OCI-LY1 (cell line): ENCODE results near the gene MYADML2.

ENCODE experiments used
- H2AFZ ChIP-seq: fragments of 200-600 bp; sonication (generic), shearing (Covaris generic); 2 replicates; pipeline ENCODE4 v1.6.0; 2014; ENCODE audit warnings: antibody characterized with exemption, mild to moderate bottlenecking, low read length
- H3F3A ChIP-seq: fragments of 200-600 bp; sonication (generic), shearing (Covaris generic); 2 replicates; pipeline ENCODE4 v1.6.0; 2014; ENCODE audit warnings: mild to moderate bottlenecking, antibody characterized with exemption, low read length, moderate library complexity; ENCODE audit not compliant: insufficient read depth
- H3K27ac ChIP-seq: fragments of 200-600 bp; sonication (generic); 2 replicates; pipeline ENCODE4 v1.5.1; 2014; ENCODE audit warnings: low read length, mixed run types, mild to moderate bottlenecking, low read depth; ENCODE audit not compliant: poor library complexity, severe bottlenecking
- H3K27me3 ChIP-seq: fragments of 200-600 bp; sonication (generic); 2 replicates; pipeline ENCODE4 v1.6.0; 2014; ENCODE audit warnings: antibody characterized with exemption, mild to moderate bottlenecking, low read length, moderate library complexity; ENCODE audit not compliant: insufficient read depth
- H3K36me3 ChIP-seq: fragments of 200-600 bp; sonication (generic); 2 replicates; pipeline ENCODE4 v1.6.1; 2014; ENCODE audit warnings: mild to moderate bottlenecking, antibody characterized with exemption, low read length, moderate library complexity, mixed read lengths; ENCODE audit not compliant: insufficient read depth
- H3K4me1 ChIP-seq: fragments of 200-600 bp; sonication (generic); 2 replicates; pipeline ENCODE4 v1.5.1; 2014; ENCODE audit warnings: mild to moderate bottlenecking, low read length, moderate library complexity; ENCODE audit not compliant: insufficient read depth, severe bottlenecking
- H3K4me2 ChIP-seq: fragments of 200-600 bp; sonication (generic), shearing (Covaris generic); 2 replicates; pipeline ENCODE4 v1.6.1; 2014; ENCODE audit warnings: low read length
- H3K4me3 ChIP-seq: fragments of 200-600 bp; sonication (generic); 2 replicates; pipeline ENCODE4 v1.5.1; 2014; ENCODE audit warnings: low read length, low read depth, mild to moderate bottlenecking, mixed read lengths; ENCODE audit not compliant: poor library complexity, severe bottlenecking
- H3K79me2 ChIP-seq: fragments of 200-600 bp; shearing (Covaris generic); 2 replicates; pipeline ENCODE4 v1.6.1; 2016; ENCODE audit warnings: mixed run types, low read length, mixed read lengths; ENCODE audit not compliant: insufficient read depth
- H3K9ac ChIP-seq: fragments of 200-600 bp; sonication (generic), shearing (Covaris generic); 2 replicates; pipeline ENCODE4 v1.6.1; 2014; ENCODE audit warnings: mild to moderate bottlenecking, low read length, mixed read lengths
- H3K9me2 ChIP-seq: fragments of 200-600 bp; sonication (generic), shearing (Covaris generic); 2 replicates; pipeline ENCODE4 v1.6.1; 2014; ENCODE audit warnings: low read depth, mild to moderate bottlenecking, low read length, mixed read lengths
- H3K9me3 ChIP-seq: fragments of 200-600 bp; shearing (Covaris generic); 2 replicates; pipeline ENCODE4 v1.6.1; 2014; ENCODE audit warnings: low read length, mixed read lengths
- H4K20me1 ChIP-seq: fragments of 200-600 bp; sonication (generic), shearing (Covaris generic); 2 replicates; pipeline ENCODE4 v1.6.0; 2016; ENCODE audit warnings: mild to moderate bottlenecking, low read length; ENCODE audit not compliant: insufficient read depth
- CTCF ChIP-seq: fragments of 200-600 bp; sonication (generic), shearing (Covaris generic); IDR thresholded peaks from 2 replicates; pipeline ENCODE4 v1.5.1; 2017; ENCODE audit warnings: mild to moderate bottlenecking, antibody characterized with exemption, low read length, moderate library complexity, mixed read lengths
- EZH2 ChIP-seq: fragments of 200-600 bp; sonication (generic), shearing (Covaris generic); IDR thresholded peaks from 2 replicates; pipeline ENCODE4 v1.8.0; 2017; ENCODE audit warnings: borderline replicate concordance, mixed run types, mild to moderate bottlenecking, antibody characterized with exemption, low read length, moderate library complexity, mixed read lengths

Gene MYADML2, protein sequence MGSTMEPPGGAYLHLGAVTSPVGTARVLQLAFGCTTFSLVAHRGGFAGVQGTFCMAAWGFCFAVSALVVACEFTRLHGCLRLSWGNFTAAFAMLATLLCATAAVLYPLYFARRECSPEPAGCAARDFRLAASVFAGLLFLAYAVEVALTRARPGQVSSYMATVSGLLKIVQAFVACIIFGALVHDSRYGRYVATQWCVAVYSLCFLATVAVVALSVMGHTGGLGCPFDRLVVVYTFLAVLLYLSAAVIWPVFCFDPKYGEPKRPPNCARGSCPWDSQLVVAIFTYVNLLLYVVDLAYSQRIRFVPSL

GRCh38 chr17:81947189-81947588 is at the start of gene MYADML2:
Gene MYADML2 (minus strand): TSS chr17:81947233. CDS start chr17:81941741, 5,492 bp downstream.
- Histone ChIP-seq H3K4me3 (no peak within 1 kb of the TSS), H3K27ac (no peak within 1 kb of the TSS), H3K9ac (no peak within 1 kb of the TSS), H3K9me2 (no peaks in the 10 kb centered on the region), H3K36me3 (no peaks in the 10 kb centered on the region), H3K9me3 (no peaks in the 10 kb centered on the region), H3K4me2 (no peak within 1 kb of the TSS), H4K20me1 (no peaks in the 10 kb centered on the region), H3K4me1 (no peaks in the 10 kb centered on the region), H3K79me2 (no peaks in the 10 kb centered on the region), H2AFZ (no peak within 1 kb of the TSS), H3F3A (no peaks in the 10 kb centered on the region), H3K27me3 (peaks cover 6% of the 10 kb centered on the region; the same call in 1 of the 2 replicates)
- TF ChIP-seq CTCF (no peak), EZH2 (no peak)

DNA sequence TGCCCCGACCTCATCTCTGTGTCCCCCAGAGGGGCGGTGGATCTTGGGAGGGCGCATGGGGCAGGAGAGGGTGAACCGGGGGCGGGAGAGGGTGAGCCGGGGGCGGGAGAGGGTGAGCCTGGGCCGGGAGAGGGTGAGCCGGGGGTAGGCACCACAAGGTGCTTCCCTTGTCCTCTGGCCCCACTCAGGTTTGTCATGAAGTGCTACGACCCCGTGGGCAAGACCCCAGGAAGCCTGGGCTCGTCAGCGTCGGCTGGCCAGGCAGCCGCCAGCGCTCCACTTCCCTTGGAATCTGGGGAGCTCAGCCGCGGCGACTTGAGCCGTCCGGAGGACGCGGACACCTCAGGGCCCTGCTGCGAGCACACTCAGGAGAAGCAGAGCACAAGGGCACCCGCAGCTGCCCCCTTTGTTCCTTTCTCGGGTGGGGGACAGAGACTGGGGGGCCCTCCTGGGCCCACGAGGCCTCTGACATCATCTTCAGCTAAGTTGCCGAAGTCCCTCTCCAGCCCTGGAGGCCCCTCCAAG is 49.3 kb upstream of the MYADML2 start:
- no peaks in the 10 kb centered on the region for H3K9me2 ChIP-seq
- no peaks in the 10 kb centered on the region for H4K20me1 ChIP-seq
- no peak overlapping the region for H2AFZ ChIP-seq
- no peaks in the 10 kb centered on the region for H3K36me3 ChIP-seq
- no peaks in the 10 kb centered on the region for H3F3A ChIP-seq
- H3K79me2 ChIP-seq = no peaks in the 10 kb centered on the region
- no peak overlapping the region for H3K4me3 ChIP-seq
- no peaks in the 10 kb centered on the region for H3K27me3 ChIP-seq
- H3K9me3 ChIP-seq = no peaks in the 10 kb centered on the region
- no peaks in the 10 kb centered on the region for H3K4me1 ChIP-seq
- no peak overlapping the region for H3K27ac ChIP-seq
- H3K9ac ChIP-seq = no peak overlapping the region
- H3K4me2 ChIP-seq = no peak overlapping the region
- TF ChIP-seq EZH2 = no peak
- no peak for TF ChIP-seq CTCF

GRCh38 chr17:81995463-81996231 is 48.6 kb upstream of the MYADML2 start:
- Histone ChIP-seq H3F3A (no peaks in the 10 kb centered on the region), H3K9me3 (no peaks in the 10 kb centered on the region), H3K27me3 (no peaks in the 10 kb centered on the region), H3K4me2 (no peak overlapping the region), H3K4me1 (no peaks in the 10 kb centered on the region), H3K36me3 (no peaks in the 10 kb centered on the region), H3K4me3 (no peak overlapping the region), H3K27ac (no peak overlapping the region), H2AFZ (no peak overlapping the region), H4K20me1 (no peaks in the 10 kb centered on the region), H3K9me2 (no peaks in the 10 kb centered on the region), H3K79me2 (no peaks in the 10 kb centered on the region), H3K9ac (no peak overlapping the region)
- TF ChIP-seq EZH2 (no peak), CTCF (no peak)
